Measurements from ENCODE around the gene SLK. TPM values are rescaled to one million over a fixed set of nuclear protein-coding genes. Genes with fewer than 3 reads are reported as not detected.

Gene SLK
- polyA plus RNA-seq, 2 donors, result 34.6 to 37.3 TPM

DNA sequence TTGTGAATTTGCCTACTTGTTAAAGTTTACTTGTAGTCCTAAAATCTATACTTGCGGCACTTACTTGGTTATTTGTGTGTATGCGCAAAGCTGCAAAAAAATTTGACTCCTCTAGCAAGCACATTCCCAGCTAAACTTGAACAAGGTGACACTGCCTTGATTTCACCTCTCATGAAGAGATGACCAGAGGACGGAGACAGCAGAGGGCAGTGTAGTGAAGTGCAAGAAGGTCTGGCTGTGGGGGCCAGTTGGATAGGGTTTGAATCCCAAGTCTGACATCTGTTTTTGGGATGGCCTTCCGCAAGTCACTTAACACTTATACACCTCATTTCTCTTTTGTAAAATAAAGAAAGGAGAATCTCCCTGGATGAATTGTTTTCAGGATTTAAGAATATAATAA, 15.7 kb downstream of the SLK start:
- H3K4me3 ChIP-seq (ENCODE audit: low read depth in 1 of 2, low read length in 2 of 2), result no peak overlapping the region
- H3K36me3 ChIP-seq (ENCODE audit: control insufficient read depth in 2 of 2, insufficient read depth in 2 of 2, low read length in 1 of 2), result no peaks in the 10 kb centered on the region
- H3K27ac ChIP-seq (ENCODE audit: low read depth in 2 of 2, low read length in 1 of 2), result no peak overlapping the region
- H3K27me3 ChIP-seq (ENCODE audit: control insufficient read depth in 1 of 2, insufficient read depth in 2 of 2, low read length in 2 of 2), result no peaks in the 10 kb centered on the region
- no peaks in the 10 kb centered on the region for H3K9me3 ChIP-seq (ENCODE audit: control insufficient read depth in 2 of 2, insufficient read depth in 1 of 2, low read depth in 1 of 2, low read length in 1 of 2)
- WGBS, 2 donors, result 96% methylated on average over 4 of the region's 4 CpGs
- peaks cover 0 to 2% of the 10 kb centered on the region in 2 donors for H3K4me1 ChIP-seq (ENCODE audit: control insufficient read depth in 2 of 2, insufficient read depth in 2 of 2, low read length in 1 of 2)

DNA sequence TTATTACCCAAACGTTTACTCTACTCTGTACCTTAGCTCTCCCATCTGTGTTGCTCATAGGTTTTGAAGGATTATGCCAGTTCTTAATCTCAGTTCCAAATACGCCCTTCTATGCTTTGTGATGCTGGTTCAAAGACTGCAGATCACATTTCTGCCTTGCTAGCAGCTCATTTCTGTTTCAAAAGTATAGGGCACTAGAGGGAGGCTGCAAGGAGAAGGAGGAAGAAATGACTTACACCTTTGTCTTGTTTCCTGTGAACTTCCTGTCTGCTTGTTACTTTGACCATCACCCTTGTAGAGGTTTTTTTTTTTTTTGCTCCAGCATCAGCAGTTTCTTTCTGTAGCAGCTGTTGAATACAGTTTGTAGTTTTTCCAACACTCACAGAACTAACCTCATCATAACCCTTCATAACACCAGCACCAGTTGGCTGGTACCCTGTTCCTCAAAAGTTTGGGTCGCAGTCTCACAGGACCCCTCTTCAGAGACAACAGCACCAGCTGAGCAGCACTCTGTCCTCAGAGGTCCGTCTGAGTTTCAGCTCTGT, 16.5 kb downstream of the SLK start:
- no peaks in the 10 kb centered on the region for H3K36me3 ChIP-seq (ENCODE audit: control insufficient read depth in 2 of 2, insufficient read depth in 2 of 2, low read length in 1 of 2)
- H3K4me1 ChIP-seq (ENCODE audit: control insufficient read depth in 2 of 2, insufficient read depth in 2 of 2, low read length in 1 of 2), result peaks cover 0 to 2% of the 10 kb centered on the region in 2 donors
- WGBS, 2 donors, result 35 to 36% methylated on average over 4 of the region's 4 CpGs
- no peaks in the 10 kb centered on the region for H3K9me3 ChIP-seq (ENCODE audit: control insufficient read depth in 2 of 2, insufficient read depth in 1 of 2, low read depth in 1 of 2, low read length in 1 of 2)
- no peak overlapping the region for H3K4me3 ChIP-seq (ENCODE audit: low read depth in 1 of 2, low read length in 2 of 2)
- H3K27me3 ChIP-seq (ENCODE audit: control insufficient read depth in 1 of 2, insufficient read depth in 2 of 2, low read length in 2 of 2), result no peaks in the 10 kb centered on the region
- peak overlapping the region in 1 of 2 donors; percentile 70 for H3K27ac ChIP-seq (ENCODE audit: low read depth in 2 of 2, low read length in 1 of 2)

DNA sequence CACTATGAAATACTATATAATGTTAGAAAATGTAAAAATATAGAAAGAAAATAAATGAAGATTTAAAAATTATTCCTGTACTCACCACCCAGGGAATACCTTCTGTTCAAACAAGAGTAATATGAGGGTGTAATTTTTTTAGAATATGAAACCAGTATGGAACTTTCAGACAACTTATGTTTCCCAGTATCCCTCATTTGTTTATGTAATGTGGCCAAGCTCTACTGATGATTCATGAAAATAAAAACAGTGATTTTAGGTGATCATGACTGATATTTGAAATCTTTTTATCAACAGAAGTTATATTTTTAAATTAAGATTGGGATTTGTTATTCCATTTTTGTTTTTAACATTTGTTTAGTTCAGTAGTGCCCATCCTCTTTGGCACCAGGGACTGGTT, 18.8 kb downstream of the SLK start:
- Histone ChIP-seq H3K27ac (ENCODE audit: low read depth in 2 of 2, low read length in 1 of 2) (no peak overlapping the region), H3K4me1 (ENCODE audit: control insufficient read depth in 2 of 2, insufficient read depth in 2 of 2, low read length in 1 of 2) (peaks cover 0 to 2% of the 10 kb centered on the region in 2 donors), H3K27me3 (ENCODE audit: control insufficient read depth in 1 of 2, insufficient read depth in 2 of 2, low read length in 2 of 2) (no peaks in the 10 kb centered on the region), H3K9me3 (ENCODE audit: control insufficient read depth in 2 of 2, insufficient read depth in 1 of 2, low read depth in 1 of 2, low read length in 1 of 2) (no peaks in the 10 kb centered on the region), H3K4me3 (ENCODE audit: low read depth in 1 of 2, low read length in 2 of 2) (no peak overlapping the region), H3K36me3 (ENCODE audit: control insufficient read depth in 2 of 2, insufficient read depth in 2 of 2, low read length in 1 of 2) (no peaks in the 10 kb centered on the region)

DNA sequence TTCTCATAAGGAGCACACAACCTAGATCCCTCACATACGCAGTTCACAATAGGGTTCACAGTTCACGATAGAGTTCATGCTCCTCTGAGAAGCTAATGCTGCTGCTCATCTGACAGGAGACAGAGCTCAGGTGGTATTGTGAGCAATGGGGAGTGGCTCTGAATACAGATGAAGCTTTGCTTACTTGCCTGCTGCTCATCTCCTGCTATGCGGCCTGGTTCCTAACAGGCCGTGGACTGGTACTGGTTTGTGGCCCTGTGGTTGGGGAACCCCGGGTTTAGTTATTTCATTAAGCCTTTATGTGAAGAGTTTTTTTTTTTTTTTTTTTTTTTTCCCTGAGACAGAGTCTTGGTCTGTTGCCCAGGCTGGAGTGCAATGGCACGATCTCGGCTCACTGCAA, 19.4 kb downstream of the SLK start:
- Histone ChIP-seq H3K4me1 (ENCODE audit: control insufficient read depth in 2 of 2, insufficient read depth in 2 of 2, low read length in 1 of 2) (peaks cover 0 to 2% of the 10 kb centered on the region in 2 donors), H3K36me3 (ENCODE audit: control insufficient read depth in 2 of 2, insufficient read depth in 2 of 2, low read length in 1 of 2) (no peaks in the 10 kb centered on the region), H3K4me3 (ENCODE audit: low read depth in 1 of 2, low read length in 2 of 2) (no peak overlapping the region), H3K27me3 (ENCODE audit: control insufficient read depth in 1 of 2, insufficient read depth in 2 of 2, low read length in 2 of 2) (no peaks in the 10 kb centered on the region), H3K9me3 (ENCODE audit: control insufficient read depth in 2 of 2, insufficient read depth in 1 of 2, low read depth in 1 of 2, low read length in 1 of 2) (no peaks in the 10 kb centered on the region), H3K27ac (ENCODE audit: low read depth in 2 of 2, low read length in 1 of 2) (peak overlapping the region in 1 of 2 donors; percentile 24)
- WGBS, 2 donors, result 75 to 83% methylated on average over 7 of the region's 7 CpGs

DNA sequence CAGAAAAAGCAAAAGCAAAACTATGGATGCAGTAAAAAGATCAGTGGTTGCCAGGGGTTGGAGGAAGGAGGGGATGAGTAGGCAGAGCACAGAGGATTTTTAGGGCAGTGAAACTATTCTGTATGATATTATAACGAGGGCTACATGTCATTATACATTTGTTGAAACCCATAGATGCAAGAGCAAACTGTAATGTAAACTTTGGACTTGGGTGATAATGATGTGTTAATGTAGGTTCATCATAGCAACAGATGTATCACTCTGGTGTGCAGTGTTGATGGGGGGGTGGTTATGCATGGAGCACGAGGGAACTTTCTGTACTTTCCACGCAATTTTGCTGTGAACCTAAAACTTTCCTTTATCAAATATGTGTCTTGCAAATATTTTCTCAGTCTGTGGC, 23.2 kb downstream of the SLK start:
- Histone ChIP-seq H3K9me3 (ENCODE audit: control insufficient read depth in 2 of 2, insufficient read depth in 1 of 2, low read depth in 1 of 2, low read length in 1 of 2) (no peaks in the 10 kb centered on the region), H3K27me3 (ENCODE audit: control insufficient read depth in 1 of 2, insufficient read depth in 2 of 2, low read length in 2 of 2) (no peaks in the 10 kb centered on the region), H3K27ac (ENCODE audit: low read depth in 2 of 2, low read length in 1 of 2) (no peak overlapping the region), H3K4me3 (ENCODE audit: low read depth in 1 of 2, low read length in 2 of 2) (no peak overlapping the region), H3K4me1 (ENCODE audit: control insufficient read depth in 2 of 2, insufficient read depth in 2 of 2, low read length in 1 of 2) (peaks cover 0 to 2% of the 10 kb centered on the region in 2 donors), H3K36me3 (ENCODE audit: control insufficient read depth in 2 of 2, insufficient read depth in 2 of 2, low read length in 1 of 2) (no peaks in the 10 kb centered on the region)
- WGBS, 2 donors, result 64 to 75% methylated on average over 3 of the region's 3 CpGs

DNA sequence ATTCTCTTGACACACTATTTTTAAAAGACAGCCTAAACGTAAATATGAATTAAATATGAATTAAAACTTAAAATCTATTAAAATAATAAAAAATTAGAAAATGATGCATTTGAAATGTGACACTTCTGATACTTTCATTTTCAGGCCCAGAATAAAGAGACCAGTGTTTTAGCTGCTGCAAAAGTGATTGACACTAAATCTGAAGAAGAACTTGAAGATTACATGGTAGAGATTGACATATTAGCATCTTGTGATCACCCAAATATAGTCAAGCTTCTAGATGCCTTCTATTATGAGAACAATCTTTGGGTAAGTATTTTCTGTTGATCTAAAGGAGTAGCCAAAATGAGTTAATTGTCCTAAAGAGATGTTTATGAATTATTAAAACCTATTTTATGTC, 23.6 kb downstream of the SLK start:
- H3K27ac ChIP-seq (ENCODE audit: low read depth in 2 of 2, low read length in 1 of 2), result no peak overlapping the region
- H3K4me3 ChIP-seq (ENCODE audit: low read depth in 1 of 2, low read length in 2 of 2), result no peak overlapping the region
- WGBS, 2 donors, result 79 to 84% methylated on average over 1 of the region's 1 CpG
- H3K36me3 ChIP-seq (ENCODE audit: control insufficient read depth in 2 of 2, insufficient read depth in 2 of 2, low read length in 1 of 2), result no peaks in the 10 kb centered on the region
- H3K9me3 ChIP-seq (ENCODE audit: control insufficient read depth in 2 of 2, insufficient read depth in 1 of 2, low read depth in 1 of 2, low read length in 1 of 2), result no peaks in the 10 kb centered on the region
- peaks cover 0 to 2% of the 10 kb centered on the region in 2 donors for H3K4me1 ChIP-seq (ENCODE audit: control insufficient read depth in 2 of 2, insufficient read depth in 2 of 2, low read length in 1 of 2)
- no peaks in the 10 kb centered on the region for H3K27me3 ChIP-seq (ENCODE audit: control insufficient read depth in 1 of 2, insufficient read depth in 2 of 2, low read length in 2 of 2)

DNA sequence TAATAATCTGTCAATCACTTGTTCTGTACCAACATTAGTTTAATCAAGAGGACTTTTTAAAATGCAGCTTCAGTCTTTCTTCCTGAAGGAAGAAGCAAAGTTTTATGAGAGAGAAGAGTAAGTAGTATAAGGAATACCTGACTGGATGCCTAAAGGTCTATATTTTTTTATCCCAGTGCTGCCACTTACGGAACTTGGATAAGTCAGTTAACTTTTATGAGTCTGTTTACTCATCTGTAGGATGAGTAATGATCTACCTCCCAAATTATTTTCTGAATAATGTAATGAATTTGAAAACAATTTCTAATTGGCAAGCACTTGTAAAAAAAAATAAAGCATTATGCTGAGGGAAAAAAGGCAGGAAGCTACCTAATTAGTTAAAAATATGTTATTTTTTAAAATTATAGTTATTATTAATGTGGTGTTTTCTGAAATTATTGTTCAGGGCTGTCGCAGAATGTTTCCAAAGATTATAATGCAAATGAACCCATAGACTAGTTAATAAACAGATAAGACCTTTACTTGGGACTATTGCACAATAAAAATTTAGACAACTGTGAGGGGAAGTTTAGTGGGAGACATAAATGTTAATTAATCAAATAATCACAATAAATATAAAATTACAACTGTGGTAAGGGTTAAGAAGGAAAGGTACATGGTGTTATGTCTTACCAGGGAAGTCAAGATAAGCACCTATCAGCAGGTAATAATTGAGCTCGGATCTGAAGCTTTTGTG, 24.6 kb downstream of the SLK start:
- Histone ChIP-seq H3K4me3 (ENCODE audit: low read depth in 1 of 2, low read length in 2 of 2) (no peak overlapping the region), H3K27ac (ENCODE audit: low read depth in 2 of 2, low read length in 1 of 2) (no peak overlapping the region), H3K36me3 (ENCODE audit: control insufficient read depth in 2 of 2, insufficient read depth in 2 of 2, low read length in 1 of 2) (no peaks in the 10 kb centered on the region), H3K4me1 (ENCODE audit: control insufficient read depth in 2 of 2, insufficient read depth in 2 of 2, low read length in 1 of 2) (no peaks in the 10 kb centered on the region), H3K9me3 (ENCODE audit: control insufficient read depth in 2 of 2, insufficient read depth in 1 of 2, low read depth in 1 of 2, low read length in 1 of 2) (no peaks in the 10 kb centered on the region), H3K27me3 (ENCODE audit: control insufficient read depth in 1 of 2, insufficient read depth in 2 of 2, low read length in 2 of 2) (no peaks in the 10 kb centered on the region)
- 62 to 67% methylated on average over 3 of the region's 3 CpGs for WGBS, 2 donors

DNA sequence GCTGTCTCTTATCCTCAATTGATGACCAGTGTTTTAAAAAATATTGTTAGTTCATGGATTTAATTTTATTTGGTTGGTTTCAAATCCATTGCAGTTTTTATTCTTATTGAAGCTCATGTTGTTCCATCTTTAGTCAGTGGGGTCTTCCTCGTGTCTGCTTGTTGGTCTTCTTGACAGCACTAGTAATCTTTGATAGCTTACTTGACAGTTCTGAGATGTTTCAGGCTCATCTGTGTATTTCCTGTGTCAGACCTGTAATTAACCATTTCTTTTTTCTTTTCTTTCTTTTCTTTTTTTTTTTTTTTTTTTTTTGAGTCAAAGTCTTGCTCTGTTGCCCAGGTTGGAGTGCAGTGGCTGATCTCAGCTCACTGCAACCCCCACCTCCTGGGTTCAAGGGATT, 28.2 kb downstream of the SLK start:
- Histone ChIP-seq H3K9me3 (ENCODE audit: control insufficient read depth in 2 of 2, insufficient read depth in 1 of 2, low read depth in 1 of 2, low read length in 1 of 2) (no peaks in the 10 kb centered on the region), H3K36me3 (ENCODE audit: control insufficient read depth in 2 of 2, insufficient read depth in 2 of 2, low read length in 1 of 2) (no peaks in the 10 kb centered on the region), H3K4me1 (ENCODE audit: control insufficient read depth in 2 of 2, insufficient read depth in 2 of 2, low read length in 1 of 2) (no peaks in the 10 kb centered on the region), H3K4me3 (ENCODE audit: low read depth in 1 of 2, low read length in 2 of 2) (no peak overlapping the region), H3K27me3 (ENCODE audit: control insufficient read depth in 1 of 2, insufficient read depth in 2 of 2, low read length in 2 of 2) (no peaks in the 10 kb centered on the region), H3K27ac (ENCODE audit: low read depth in 2 of 2, low read length in 1 of 2) (no peak overlapping the region)
- 88 to 91% methylated on average over 1 of the region's 1 CpG for WGBS, 2 donors

DNA sequence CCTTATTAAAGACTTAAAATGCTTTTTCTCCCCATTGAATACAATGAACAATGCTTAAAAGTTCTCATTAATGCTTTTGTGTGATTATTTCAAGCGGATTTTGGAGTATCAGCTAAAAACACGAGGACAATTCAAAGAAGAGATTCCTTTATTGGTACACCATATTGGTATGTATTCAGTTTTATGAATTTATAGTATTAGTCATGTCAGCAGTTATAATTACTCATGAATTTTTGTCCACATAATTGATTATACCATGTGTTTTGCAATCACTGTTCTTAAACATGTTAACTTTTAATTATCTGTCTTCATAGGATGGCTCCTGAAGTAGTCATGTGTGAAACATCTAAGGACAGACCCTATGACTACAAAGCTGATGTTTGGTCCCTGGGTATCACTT, 31.9 kb downstream of the SLK start:
- Histone ChIP-seq H3K36me3 (ENCODE audit: control insufficient read depth in 2 of 2, insufficient read depth in 2 of 2, low read length in 1 of 2) (peaks cover 0 to 5% of the 10 kb centered on the region in 2 donors), H3K4me3 (ENCODE audit: low read depth in 1 of 2, low read length in 2 of 2) (no peak overlapping the region)
- WGBS, 2 donors, result 95 to 96% methylated on average over 2 of the region's 2 CpGs

DNA sequence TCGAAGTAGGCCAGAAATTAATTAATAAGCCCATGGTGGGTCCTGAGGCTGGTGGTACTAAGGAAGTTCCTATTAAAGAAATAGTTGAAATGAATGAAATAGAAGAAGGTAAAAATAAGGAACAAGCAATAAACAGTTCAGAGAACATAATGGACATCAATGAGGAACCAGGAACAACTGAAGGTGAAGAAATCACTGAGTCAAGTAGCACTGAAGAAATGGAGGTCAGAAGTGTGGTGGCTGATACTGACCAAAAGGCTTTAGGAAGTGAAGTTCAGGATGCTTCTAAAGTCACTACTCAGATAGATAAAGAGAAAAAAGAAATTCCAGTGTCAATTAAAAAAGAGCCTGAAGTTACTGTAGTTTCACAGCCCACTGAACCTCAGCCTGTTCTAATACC, 36.0 kb downstream of the SLK start:
- no peak overlapping the region for H3K27ac ChIP-seq (ENCODE audit: low read depth in 2 of 2, low read length in 1 of 2)
- 93 to 97% methylated on average over 1 of the region's 1 CpG for WGBS, 2 donors
- H3K36me3 ChIP-seq (ENCODE audit: control insufficient read depth in 2 of 2, insufficient read depth in 2 of 2, low read length in 1 of 2), result peaks cover 0 to 7% of the 10 kb centered on the region in 2 donors
- no peaks in the 10 kb centered on the region for H3K4me1 ChIP-seq (ENCODE audit: control insufficient read depth in 2 of 2, insufficient read depth in 2 of 2, low read length in 1 of 2)
- H3K9me3 ChIP-seq (ENCODE audit: control insufficient read depth in 2 of 2, insufficient read depth in 1 of 2, low read depth in 1 of 2, low read length in 1 of 2), result no peaks in the 10 kb centered on the region
- H3K4me3 ChIP-seq (ENCODE audit: low read depth in 1 of 2, low read length in 2 of 2), result no peak overlapping the region
- no peaks in the 10 kb centered on the region for H3K27me3 ChIP-seq (ENCODE audit: control insufficient read depth in 1 of 2, insufficient read depth in 2 of 2, low read length in 2 of 2)

More for the DNA sequence above, 31.9 kb downstream of the SLK start:
- Histone ChIP-seq H3K27me3 (ENCODE audit: control insufficient read depth in 1 of 2, insufficient read depth in 2 of 2, low read length in 2 of 2) (no peaks in the 10 kb centered on the region), H3K4me1 (ENCODE audit: control insufficient read depth in 2 of 2, insufficient read depth in 2 of 2, low read length in 1 of 2) (no peaks in the 10 kb centered on the region), H3K9me3 (ENCODE audit: control insufficient read depth in 2 of 2, insufficient read depth in 1 of 2, low read depth in 1 of 2, low read length in 1 of 2) (no peaks in the 10 kb centered on the region), H3K27ac (ENCODE audit: low read depth in 2 of 2, low read length in 1 of 2) (no peak overlapping the region)

All from esophagus (tissue), 2 donors.